ENCODE results near the gene FXYD1. TPM values are rescaled to one million over a fixed set of nuclear protein-coding genes. Genes with fewer than 3 reads are reported as not detected.

FXYD1 gene
- total RNA-seq, 1 experiment from 2014 or later = 13.3 TPM

- TF ChIP-seq ARID4B (CRISPR knock-in tag; IDR thresholded peaks at IDR 0.05; ENCODE audit: borderline replicate concordance) (peak; percentile 80; the same call in 1 of the 2 replicates), ETV6 (CRISPR knock-in tag; IDR thresholded peaks at IDR 0.05) (0 out of 2 replicates have a peak, but pooled peaks have one; percentile 10), E2F4 (CRISPR knock-in tag; IDR thresholded peaks at IDR 0.05; ENCODE audit: borderline replicate concordance, low read depth) (no peak), FOXK1 (CRISPR knock-in tag; IDR thresholded peaks at IDR 0.05) (peak; percentile 51; the same call in 1 of the 2 replicates), ZNF219 (CRISPR knock-in tag; IDR thresholded peaks at IDR 0.05; ENCODE audit: borderline replicate concordance) (no peak), ZNF263 (CRISPR knock-in tag; IDR thresholded peaks at IDR 0.05; ENCODE audit: low read depth) (no peak), NFE2L1 (CRISPR knock-in tag; IDR thresholded peaks at IDR 0.05) (peak; percentile 65; the same call in 1 of the 2 replicates), CREB1 (CRISPR knock-in tag; IDR thresholded peaks at IDR 0.05) (no peak), EMX1 (CRISPR knock-in tag; IDR thresholded peaks at IDR 0.05) (no peak), ATF1 (CRISPR knock-in tag; IDR thresholded peaks at IDR 0.05) (no peak), ZNF138 (CRISPR knock-in tag; conservative IDR thresholded peaks at IDR 0.05) (no peak), JAZF1 (CRISPR knock-in tag; IDR thresholded peaks at IDR 0.05) (no peak), MAX (CRISPR knock-in tag; IDR thresholded peaks at IDR 0.05) (peak; percentile 98), RELA (CRISPR knock-in tag; IDR thresholded peaks at IDR 0.05; ENCODE audit: borderline replicate concordance) (no peak), CTCF (IDR thresholded peaks at IDR 0.05) (peak; percentile 74), SOX15 (CRISPR knock-in tag; IDR thresholded peaks at IDR 0.05) (no peak), FOXP1 (CRISPR knock-in tag; IDR thresholded peaks at IDR 0.05; ENCODE audit: borderline replicate concordance) (peak; percentile 54; the same call in 1 of the 2 replicates), USF2 (CRISPR knock-in tag; IDR thresholded peaks at IDR 0.05) (peak; percentile 68), ZNF425 (CRISPR knock-in tag; conservative IDR thresholded peaks at IDR 0.05) (no peak), PRDM15 (CRISPR knock-in tag; IDR thresholded peaks at IDR 0.05) (no peak), MYBL2 (CRISPR knock-in tag; IDR thresholded peaks at IDR 0.05) (0 out of 2 replicates have a peak, but pooled peaks have one; percentile 61), SMAD3 (CRISPR knock-in tag; IDR thresholded peaks at IDR 0.05; ENCODE audit: borderline replicate concordance) (peak; percentile 66; the same call in 1 of the 2 replicates), ZNF232 (CRISPR knock-in tag; IDR thresholded peaks at IDR 0.05) (peak; percentile 71; the same call in 1 of the 2 replicates), MXD4 (CRISPR knock-in tag; IDR thresholded peaks at IDR 0.05; ENCODE audit: borderline replicate concordance) (no peak)
Measured at GRCh38 chr19:35090506-35091214, 48.0 kb upstream of the FXYD1 start (continued).

All from WTC11 (cell line).